Mesenchymal stem cell (in vitro differentiated cells and primary cell): ENCODE measurements around the gene CRTC1.

Experiments
- DNase-seq: peaks from one replicate; pipeline ENCODE4 v3.0.0-alpha.2; 2013
- H2AFZ ChIP-seq: one replicate; pipeline ENCODE4 v1.6.1; 2013; ENCODE audit warnings: low read depth, mild to moderate bottlenecking, control low read depth, inconsistent platforms, low read length, moderate library complexity
- H2AK5ac ChIP-seq: 2 replicates; pipeline ENCODE4 v1.6.1; 2013; ENCODE audit warnings: low read length, moderate library complexity, mild to moderate bottlenecking, inconsistent platforms; ENCODE audit not compliant: severe bottlenecking
- H2BK120ac ChIP-seq: one replicate; pipeline ENCODE4 v1.6.1; 2013; ENCODE audit warnings: low read depth, mild to moderate bottlenecking, inconsistent platforms, low read length, moderate library complexity
- H2BK12ac ChIP-seq, 2 experiments: one replicate each; pipeline ENCODE4 v1.6.1; 2013; ENCODE audit warnings: inconsistent platforms in 2 of 2, low read length in 2 of 2, mild to moderate bottlenecking in 2 of 2, moderate library complexity in 2 of 2, control low read depth in 1 of 2
- H2BK15ac ChIP-seq: one replicate; pipeline ENCODE4 v1.6.1; 2013; ENCODE audit warnings: mild to moderate bottlenecking, low read depth, inconsistent platforms; ENCODE audit not compliant: poor library complexity, severe bottlenecking
- H2BK5ac ChIP-seq: 2 replicates; pipeline ENCODE4 v1.6.1; 2013; ENCODE audit warnings: low read depth, mild to moderate bottlenecking, low read length, control low read depth, inconsistent platforms; ENCODE audit not compliant: poor library complexity, severe bottlenecking
- H3K14ac ChIP-seq, 2 experiments: one replicate each; pipeline ENCODE4 v1.6.1; 2013; ENCODE audit warnings: inconsistent platforms in 2 of 2, low read length in 2 of 2, control low read depth in 1 of 2, mild to moderate bottlenecking in 1 of 2, moderate library complexity in 1 of 2
- H3K18ac ChIP-seq, 2 experiments: one replicate each; pipeline ENCODE4 v1.6.1; 2013; ENCODE audit warnings: inconsistent platforms in 2 of 2, low read length in 2 of 2, control low read depth in 1 of 2, low read depth in 1 of 2, mild to moderate bottlenecking in 1 of 2
- H3K23ac ChIP-seq, 2 experiments: one replicate each; pipeline ENCODE4 v1.6.1; 2013; ENCODE audit warnings: inconsistent platforms in 2 of 2, low read length in 2 of 2, mild to moderate bottlenecking in 2 of 2, moderate library complexity in 2 of 2, control low read depth in 1 of 2
- H3K27ac ChIP-seq: 2 replicates; pipeline ENCODE4 v1.5.1; 2013; ENCODE audit warnings: mild to moderate bottlenecking, moderate library complexity, low read length, control low read depth, inconsistent platforms; ENCODE audit not compliant: poor library complexity, severe bottlenecking
- H3K27me3 ChIP-seq, 2 experiments: 2 replicates each; pipeline versions ENCODE4 v1.6.1 to v1.7.0; 2013; ENCODE audit warnings: low read length in 2 of 2, mild to moderate bottlenecking in 2 of 2, moderate library complexity in 2 of 2, control low read depth in 1 of 2, inconsistent platforms in 1 of 2; ENCODE audit not compliant: control insufficient read depth in 1 of 2, insufficient read depth in 1 of 2
- H3K36me3 ChIP-seq, 2 experiments: 2 replicates each; pipeline versions ENCODE4 v1.6.1 to v1.7.0; 2013; ENCODE audit warnings: low read length in 2 of 2, control low read depth in 1 of 2, inconsistent platforms in 1 of 2, low read depth in 1 of 2, mild to moderate bottlenecking in 1 of 2; ENCODE audit not compliant: insufficient read depth in 2 of 2, control insufficient read depth in 1 of 2
- H3K4ac ChIP-seq, 2 experiments: one replicate each; pipeline ENCODE4 v1.6.1; 2013; ENCODE audit warnings: inconsistent platforms in 2 of 2, low read length in 2 of 2, mild to moderate bottlenecking in 2 of 2, moderate library complexity in 2 of 2, control low read depth in 1 of 2, low read depth in 1 of 2
- H3K4me1 ChIP-seq: 2 replicates; pipeline ENCODE4 v1.6.1; 2013; ENCODE audit warnings: low read depth, low read length, control low read depth; ENCODE audit not compliant: control insufficient read depth, insufficient read depth
- H3K4me2 ChIP-seq: 2 replicates; pipeline ENCODE4 v1.6.1; 2013; ENCODE audit warnings: low read length, mild to moderate bottlenecking, inconsistent platforms; ENCODE audit not compliant: poor library complexity, severe bottlenecking
- H3K4me3 ChIP-seq, 2 experiments: 2 replicates each; pipeline versions ENCODE4 v1.5.1 to v1.7.0; 2013; ENCODE audit warnings: low read length in 2 of 2, mild to moderate bottlenecking in 2 of 2, control low read depth in 1 of 2, low read depth in 1 of 2; ENCODE audit not compliant: insufficient read depth in 1 of 2
- H3K79me1 ChIP-seq: replicated peaks from 2 replicates; pipeline ENCODE4 v1.6.1; 2013; ENCODE audit warnings: mild to moderate bottlenecking, control low read depth, low read length, inconsistent platforms; ENCODE audit not compliant: poor library complexity, severe bottlenecking
- H3K9ac ChIP-seq: 2 replicates; pipeline ENCODE4 v1.7.0; 2013; ENCODE audit warnings: mild to moderate bottlenecking, low read length, moderate library complexity
- H3K9me3 ChIP-seq: 2 replicates; pipeline ENCODE4 v1.7.0; 2013; ENCODE audit warnings: mild to moderate bottlenecking, low read length; ENCODE audit not compliant: control insufficient read depth
- H4K8ac ChIP-seq: one replicate; pipeline ENCODE4 v1.6.1; 2013; ENCODE audit warnings: inconsistent platforms, mild to moderate bottlenecking, low read length, moderate library complexity
- H4K91ac ChIP-seq: one replicate; pipeline ENCODE4 v1.6.1; 2013; ENCODE audit warnings: mild to moderate bottlenecking, low read length, inconsistent platforms
- WGBS: methylation state at CpG from one replicate; pipeline ENCODE4 v1.1.7; 2013; ENCODE audit warnings: mixed read lengths; 5-methylcytosine and 5-hydroxymethylcytosine counted together

CRTC1 gene

GRCh38 chr19:18793144-18794028 is 109.9 kb downstream of the CRTC1 start:
- Histone ChIP-seq H3K14ac (no peak overlapping the region), H2AFZ (no peak overlapping the region), H2BK120ac (no peak overlapping the region), H4K8ac (no peak overlapping the region), H3K4me3 (no peak overlapping the region), H2BK15ac (no peak overlapping the region), H3K23ac (no peak overlapping the region), H3K36me3 (no peaks in the 10 kb centered on the region), H3K4ac (no peak overlapping the region), H3K4me1 (peaks cover 34% of the 10 kb centered on the region), H2AK5ac (no peak overlapping the region), H2BK12ac (no peak overlapping the region), H3K9me3 (no peaks in the 10 kb centered on the region), H3K18ac (no peak overlapping the region), H3K27ac (no peak overlapping the region), H4K91ac (peak overlapping the region; percentile 70), H2BK5ac (no peak overlapping the region), H3K4me2 (no peak overlapping the region), H3K9ac (no peak overlapping the region), H3K27me3 (peaks cover 62 to 89% of the 10 kb centered on the region in 2 experiments), H3K79me1 (no peaks in the 10 kb centered on the region)
- WGBS: 80% methylated on average over 13 of the region's 13 CpGs
- DNase-seq: no peak

DNA sequence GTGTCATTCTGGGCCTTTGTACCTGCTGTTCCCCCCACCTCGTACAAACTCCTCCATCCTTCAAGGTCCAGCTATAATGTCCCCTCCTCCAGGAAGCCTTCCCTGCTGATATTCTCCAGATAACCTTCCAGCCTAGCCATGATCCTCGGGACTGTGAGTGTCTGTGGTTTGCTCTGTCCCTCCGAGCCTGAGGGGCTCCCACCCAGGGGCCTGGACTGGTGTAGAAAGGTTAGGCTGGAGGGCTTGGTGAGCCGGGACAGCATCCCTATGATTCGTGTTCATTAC is 110.5 kb downstream of the CRTC1 start:
- H2AFZ ChIP-seq: no peak overlapping the region
- no peak overlapping the region for H3K27ac ChIP-seq
- peaks cover 61 to 89% of the 10 kb centered on the region in 2 experiments for H3K27me3 ChIP-seq
- WGBS: 69% methylated on average over 5 of the region's 5 CpGs
- H3K4me3 ChIP-seq: no peak overlapping the region
- no peak overlapping the region for H2BK5ac ChIP-seq
- no peak overlapping the region for H3K4me2 ChIP-seq
- H4K8ac ChIP-seq: no peak overlapping the region
- H3K4me1 ChIP-seq: peaks cover 31% of the 10 kb centered on the region
- H2BK120ac ChIP-seq: no peak overlapping the region
- no peak overlapping the region for H3K9ac ChIP-seq
- no peak overlapping the region for H3K18ac ChIP-seq
- no peak overlapping the region for H3K14ac ChIP-seq
- H2BK12ac ChIP-seq: no peak overlapping the region
- no peak overlapping the region for H3K4ac ChIP-seq
- no peak for DNase-seq
- H2AK5ac ChIP-seq: no peak overlapping the region
- no peak overlapping the region for H3K23ac ChIP-seq
- H4K91ac ChIP-seq: no peak overlapping the region
- no peak overlapping the region for H2BK15ac ChIP-seq
- no peaks in the 10 kb centered on the region for H3K79me1 ChIP-seq
- H3K36me3 ChIP-seq: no peaks in the 10 kb centered on the region
- H3K9me3 ChIP-seq: no peaks in the 10 kb centered on the region

DNA sequence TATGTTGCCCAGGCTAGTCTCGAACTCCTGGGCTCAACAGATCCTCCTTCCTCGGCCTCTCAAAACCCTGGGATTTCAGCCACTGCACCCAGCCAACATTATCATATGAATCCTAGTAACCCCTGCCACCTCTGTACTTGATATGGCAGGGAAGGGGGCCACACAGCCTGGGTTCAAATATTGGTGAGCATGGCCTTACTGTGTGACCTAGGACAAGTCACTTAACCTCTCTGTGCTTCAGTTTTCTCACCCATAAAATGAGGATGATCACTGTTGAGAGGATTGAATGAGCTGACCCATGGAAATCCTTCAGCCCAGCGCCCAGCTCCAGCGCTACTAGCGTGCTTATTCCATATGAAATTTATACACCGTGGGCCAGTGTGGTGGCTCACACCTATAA is 111.2 kb downstream of the CRTC1 start:
- no peak overlapping the region for H2BK120ac ChIP-seq
- no peak overlapping the region for H3K4me2 ChIP-seq
- H2AK5ac ChIP-seq: no peak overlapping the region
- H3K18ac ChIP-seq: no peak overlapping the region
- no peak overlapping the region for H2BK15ac ChIP-seq
- no peak overlapping the region for H3K27ac ChIP-seq
- no peak overlapping the region for H3K4me3 ChIP-seq
- no peak overlapping the region for H2BK5ac ChIP-seq
- no peaks in the 10 kb centered on the region for H3K9me3 ChIP-seq
- H3K79me1 ChIP-seq: no peaks in the 10 kb centered on the region
- WGBS: 93% methylated on average over 6 of the region's 6 CpGs
- H3K14ac ChIP-seq: no peak overlapping the region
- DNase-seq: no peak
- H2AFZ ChIP-seq: no peak overlapping the region
- H4K8ac ChIP-seq: no peak overlapping the region
- peaks cover 56 to 87% of the 10 kb centered on the region in 2 experiments for H3K27me3 ChIP-seq
- peaks cover 24% of the 10 kb centered on the region for H3K4me1 ChIP-seq
- H2BK12ac ChIP-seq: no peak overlapping the region
- H3K36me3 ChIP-seq: no peaks in the 10 kb centered on the region
- no peak overlapping the region for H4K91ac ChIP-seq
- peak overlapping the region in 1 of 2 experiments; percentile 61 for H3K23ac ChIP-seq
- no peak overlapping the region for H3K9ac ChIP-seq
- no peak overlapping the region for H3K4ac ChIP-seq

GRCh38 chr19:18795540-18795939 is 112.1 kb downstream of the CRTC1 start:
- H2BK12ac ChIP-seq: no peak overlapping the region
- no peak overlapping the region for H3K4ac ChIP-seq
- no peak overlapping the region for H3K14ac ChIP-seq
- peak overlapping the region; percentile 15 for H3K9ac ChIP-seq
- H2AFZ ChIP-seq: no peak overlapping the region
- no peak overlapping the region for H3K27ac ChIP-seq
- H3K9me3 ChIP-seq: no peaks in the 10 kb centered on the region
- no peaks in the 10 kb centered on the region for H3K79me1 ChIP-seq
- H3K4me1 ChIP-seq: peaks cover 17% of the 10 kb centered on the region
- WGBS: 39% methylated on average over 21 of the region's 21 CpGs
- peaks cover 58 to 86% of the 10 kb centered on the region in 2 experiments for H3K27me3 ChIP-seq
- no peak overlapping the region for H2BK15ac ChIP-seq
- no peak overlapping the region for H4K8ac ChIP-seq
- DNase-seq: no peak
- no peak overlapping the region for H3K23ac ChIP-seq
- H3K36me3 ChIP-seq: no peaks in the 10 kb centered on the region
- H3K4me3 ChIP-seq: no peak overlapping the region
- H3K4me2 ChIP-seq: no peak overlapping the region
- H3K18ac ChIP-seq: no peak overlapping the region
- no peak overlapping the region for H2BK5ac ChIP-seq
- no peak overlapping the region for H2BK120ac ChIP-seq
- no peak overlapping the region for H4K91ac ChIP-seq
- H2AK5ac ChIP-seq: no peak overlapping the region
